Left colon (tissue), 2 donors: ENCODE measurements around the gene GDA. TPM values are rescaled to one million over a fixed set of nuclear protein-coding genes. Genes with fewer than 3 reads are reported as not detected.

Experiments used
- ATAC-seq: fragments of 200-7000 bp; cut with Tn5 transposase; one replicate; pipeline ENCODE4 v1.9.1; 2020; ENCODE audit warnings: mild to moderate bottlenecking, moderate library complexity
- DNase-seq, 2 donors: peaks; one replicate each; pipeline ENCODE4 v3.0.0-alpha.2; 2020
- intact Hi-C, 2 donors: fragments of 100-400 bp; cut with DNase I in 1 of 2; cut with micrococcal nuclease in 1 of 2; formaldehyde crosslinking; loops; one replicate each; pipeline versions ENCODE4 v1.11.2 to v1.14.0; 2022; cut with DNase I, micrococcal nuclease
- total RNA-seq, 2 donors: library from RNA; stranded (reverse); fragmentation: NEBNext Ultra II Directional; extraction: Animal tissue kit (Norgen Biotek cat#: 25700); gene quantifications; one replicate each; pipeline ENCODE4 v1.2.1, GENCODE V29; 2021
- donor health status: DM: no; HTN: no; CAD: no.
- donor health status: DM: yes; HTN: yes; CAD: no.

The GDA gene
- total RNA-seq, 2 donors from 2014 or later: 35.3 to 44.7 TPM

- ATAC-seq: peak; percentile 63
- intact Hi-C loops: no loop called here
- DNase-seq: no peak
Measured at GRCh38 chr9:72199238-72199637, 50.0 kb downstream of the GDA start.

GRCh38 chr9:72200452-72200851 is 51.2 kb downstream of the GDA start:
- intact Hi-C loops: no loop called here
- ATAC-seq (peak; percentile 64), DNase-seq (no peak)

GRCh38 chr9:72202009-72202408 is 52.8 kb downstream of the GDA start:
- ATAC-seq: no peak
- DNase-seq: no peak
- intact Hi-C loops: no loop called here

- peak; percentile 80 for ATAC-seq
- intact Hi-C loops: no loop called here
Measured at GRCh38 chr9:72203205-72203803, 54.1 kb downstream of the GDA start.

GRCh38 chr9:72204062-72204461 is 54.8 kb downstream of the GDA start:
- DNase-seq (no peak), ATAC-seq (no peak)
- intact Hi-C loops: no loop called here

More at GRCh38 chr9:72203205-72203803, 54.1 kb downstream of the GDA start:
- peak; percentile 30 to 38 for DNase-seq

DNA sequence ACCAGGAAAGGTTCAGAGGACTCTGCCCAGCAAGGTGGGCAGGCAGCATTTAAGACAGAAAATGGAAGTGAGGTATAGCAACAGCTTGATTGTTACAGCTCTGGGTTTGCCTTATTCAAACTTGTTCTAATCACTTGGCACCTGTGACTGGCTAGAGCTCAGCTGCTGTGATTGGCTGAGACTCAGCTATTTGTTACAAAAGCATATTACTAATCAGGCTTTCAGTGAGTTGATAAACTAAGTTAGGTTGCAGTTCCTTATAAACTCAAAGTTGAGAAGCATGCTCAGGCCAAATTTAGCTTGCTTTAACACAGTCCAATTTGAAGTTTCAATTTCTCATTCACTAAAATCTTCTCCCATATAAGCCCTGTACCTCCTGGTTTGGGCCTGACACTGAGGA is 56.3 kb downstream of the GDA start:
- intact Hi-C loops: no loop called here
- DNase-seq (no peak), ATAC-seq (peak; percentile 25)

- ATAC-seq (peak; percentile 51), DNase-seq (no peak)
- intact Hi-C loops: no loop called here
Measured at GRCh38 chr9:72207278-72207677, 58.0 kb downstream of the GDA start.

- ATAC-seq (peak; percentile 54), DNase-seq (no peak)
- intact Hi-C loops: no loop called here
Measured at GRCh38 chr9:72210522-72210921, 61.3 kb downstream of the GDA start.

DNA sequence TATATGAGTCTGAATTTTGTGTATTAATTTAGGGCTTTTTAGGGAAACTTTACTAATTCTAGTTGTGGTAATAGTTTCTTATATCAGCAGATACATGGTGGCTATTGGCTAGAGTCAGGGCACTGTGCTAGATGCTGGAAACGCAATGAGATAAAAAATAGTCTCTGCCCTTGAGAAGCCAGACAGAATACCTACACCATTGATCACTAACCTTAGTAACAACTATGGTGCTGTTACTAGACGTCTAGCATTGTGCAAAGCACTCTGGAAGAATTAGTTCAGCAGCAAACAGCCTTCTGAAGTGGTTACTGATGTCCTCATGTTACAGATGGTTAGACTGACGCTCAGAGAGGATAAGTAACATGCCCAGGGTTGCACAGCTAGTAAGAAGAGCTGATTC is 61.8 kb downstream of the GDA start:
- intact Hi-C loops: no loop called here
- DNase-seq: no peak
- no peak for ATAC-seq

- intact Hi-C loops: no loop called here
- no peak for ATAC-seq
- DNase-seq: no peak
Measured at GRCh38 chr9:72213906-72214305, 64.7 kb downstream of the GDA start.

GRCh38 chr9:72217306-72217842 is 68.1 kb downstream of the GDA start:
- ATAC-seq (peak; percentile 96), DNase-seq (no peak)
- intact Hi-C loops: no loop called here

- ATAC-seq (no peak), DNase-seq (no peak)
- intact Hi-C loops: no loop called here
Measured at GRCh38 chr9:72220589-72220988, 71.3 kb downstream of the GDA start.

DNA sequence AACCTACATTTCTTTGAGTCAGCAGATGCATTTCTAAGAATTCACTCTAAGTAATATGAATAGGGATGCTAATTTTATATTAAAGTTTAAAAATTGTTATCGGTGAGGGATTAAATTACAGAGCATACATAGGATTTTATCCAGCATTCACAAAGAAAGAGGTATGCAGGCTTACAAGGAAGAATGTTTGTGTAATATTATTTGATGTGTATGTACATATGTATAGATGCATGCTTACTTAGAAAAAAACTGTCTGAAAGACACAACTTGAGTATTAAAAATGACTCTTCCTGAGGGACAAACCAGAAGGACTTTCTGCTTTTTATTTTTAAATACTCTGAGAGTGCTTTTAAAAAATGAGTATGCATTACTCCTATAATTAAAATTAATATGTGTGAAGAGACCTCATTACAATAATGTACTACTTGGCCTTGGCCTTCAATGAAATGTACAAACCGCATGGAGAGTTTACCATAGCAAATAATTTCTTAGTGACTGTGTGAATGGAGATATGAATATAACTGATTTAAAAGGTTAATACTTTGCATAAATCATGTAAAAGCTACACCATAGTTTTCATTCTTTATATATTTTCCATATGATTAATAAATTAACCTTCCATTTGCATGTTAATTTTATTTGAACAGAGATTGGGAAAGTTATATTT is 77.0 kb downstream of the GDA start:
- DNase-seq (no peak), ATAC-seq (no peak)
- intact Hi-C loops: no loop called here

DNA sequence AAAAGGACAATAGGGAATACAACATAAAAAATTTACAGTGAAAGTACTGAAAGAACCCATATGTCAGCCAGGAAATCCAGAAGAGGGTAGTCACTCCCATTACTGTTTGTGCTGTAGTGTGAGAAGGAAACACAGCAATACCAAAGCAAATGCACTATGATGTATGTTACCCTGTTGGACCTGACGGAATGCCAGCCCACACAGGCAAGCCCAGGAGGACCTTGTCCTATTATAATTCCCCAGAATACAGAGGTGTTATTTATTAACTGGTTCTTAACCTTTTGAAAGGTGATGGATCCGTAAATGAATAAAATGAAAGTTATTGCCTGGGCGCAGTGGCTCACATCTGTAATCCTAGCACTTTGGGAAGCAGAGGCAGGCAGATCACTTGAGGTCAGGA is 79.0 kb downstream of the GDA start:
- DNase-seq: no peak
- intact Hi-C loops: no loop called here
- no peak for ATAC-seq

GRCh38 chr9:72232778-72233177 is 83.5 kb downstream of the GDA start:
- intact Hi-C loops: no loop called here
- DNase-seq (no peak), ATAC-seq (no peak)

DNA sequence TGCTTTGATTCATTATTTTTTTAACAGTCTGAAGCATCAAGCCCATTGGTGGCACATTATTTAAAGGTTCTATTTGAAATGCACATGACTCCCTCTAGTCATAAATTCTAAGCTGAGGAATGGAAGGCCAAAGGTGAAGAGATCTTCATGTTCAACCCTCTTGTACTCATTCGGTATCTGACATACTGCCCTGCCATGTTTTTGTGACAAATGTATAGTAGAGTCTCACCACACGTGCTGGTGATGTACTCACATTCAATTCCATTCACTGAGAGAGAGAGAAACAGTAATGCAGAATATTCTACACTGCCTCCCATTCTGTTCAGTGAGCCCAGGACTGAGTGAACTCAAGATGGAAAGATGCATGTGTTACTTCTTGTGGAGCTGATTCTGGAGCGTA is 98.3 kb downstream of the GDA start:
- DNase-seq: no peak
- intact Hi-C loops: no loop called here
- no peak for ATAC-seq

DNA sequence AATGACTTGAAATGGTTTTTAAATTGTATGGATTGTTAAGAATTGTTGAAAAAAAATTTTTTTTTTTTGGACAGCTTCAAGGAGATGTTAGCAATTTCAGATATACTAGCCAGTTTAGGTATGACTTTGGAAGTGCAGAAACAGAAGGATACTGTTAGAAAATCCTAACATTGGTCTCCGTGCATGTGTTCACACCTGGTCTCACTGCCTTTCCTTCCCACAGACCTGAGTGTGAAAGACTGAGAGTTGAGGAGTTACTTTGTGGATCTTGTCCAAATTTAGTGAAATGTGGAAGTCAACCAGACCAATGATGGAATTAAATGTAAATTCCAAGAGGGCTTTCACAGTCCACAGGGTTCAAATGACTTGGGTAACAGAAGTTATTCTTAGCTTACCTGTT is 102.3 kb downstream of the GDA start:
- intact Hi-C loops: no loop called here
- DNase-seq: no peak
- ATAC-seq: no peak

GRCh38 chr9:72254901-72255545 is 105.8 kb downstream of the GDA start:
- ATAC-seq: no peak
- DNase-seq: no peak
- intact Hi-C loops: no loop called here

GRCh38 chr9:72255569-72255968 is 106.3 kb downstream of the GDA start:
- intact Hi-C loops: no loop called here
- DNase-seq (no peak), ATAC-seq (no peak)

- no peak for DNase-seq
- no peak for ATAC-seq
- intact Hi-C loops: no loop called here
Measured at GRCh38 chr9:72256931-72257330, 107.7 kb downstream of the GDA start.
